OCI-LY7 (cell line): Measurements from ENCODE around the gene ATP2A2.
"Not testable (repeated sequence)": the region's sequence is repeated elsewhere in the genome, so short reads cannot be mapped to it uniquely, and the experiment has no call there.

ENCODE experiments used
- EZH2phosphoT487 ChIP-seq: fragments of 200-600 bp; sonication (generic); IDR thresholded peaks from 2 replicates; pipeline ENCODE4 v1.6.1; 2018; ENCODE audit warnings: low read depth, borderline replicate concordance, mild to moderate bottlenecking, mixed run types, antibody characterized with exemption, low read length, moderate library complexity, mixed read lengths
- TF ChIP-seq, protein P1 (sequence below): fragments of 200-600 bp; sonication (generic); conservative IDR thresholded peaks from 2 replicates; pipeline ENCODE4 v1.5.1; 2014; ENCODE audit warnings: mild to moderate bottlenecking, antibody characterized with exemption, low read length, moderate library complexity, mixed read lengths

DNA sequence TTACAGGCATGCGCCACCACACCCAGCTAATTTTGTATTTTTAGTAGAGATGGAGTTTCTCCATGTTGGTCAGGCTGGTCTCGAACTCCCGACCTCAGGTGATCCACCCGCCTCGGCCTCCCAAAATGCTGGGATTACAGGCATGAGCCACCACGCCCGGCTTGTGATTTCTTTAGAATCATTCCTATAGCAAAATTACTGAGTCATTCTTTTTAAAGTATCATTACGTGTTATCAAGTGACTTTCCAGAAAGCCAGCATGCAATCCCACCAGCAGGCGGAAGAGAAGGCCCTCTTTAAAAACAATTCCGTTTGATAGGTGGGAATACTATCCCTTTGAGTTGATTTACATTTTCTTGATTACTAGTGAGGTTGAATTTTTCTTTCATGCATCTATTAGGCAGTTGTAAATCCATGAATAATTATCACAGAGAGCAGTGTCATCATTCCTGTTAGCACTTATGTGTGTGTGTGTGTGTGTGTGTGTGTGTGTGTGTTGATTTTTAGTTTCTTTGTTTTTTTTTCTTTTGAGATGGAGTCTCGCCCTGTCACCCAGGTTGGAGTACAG lies 25.1 kb upstream of the ATP2A2 start:
- TF ChIP-seq, protein P1, sequence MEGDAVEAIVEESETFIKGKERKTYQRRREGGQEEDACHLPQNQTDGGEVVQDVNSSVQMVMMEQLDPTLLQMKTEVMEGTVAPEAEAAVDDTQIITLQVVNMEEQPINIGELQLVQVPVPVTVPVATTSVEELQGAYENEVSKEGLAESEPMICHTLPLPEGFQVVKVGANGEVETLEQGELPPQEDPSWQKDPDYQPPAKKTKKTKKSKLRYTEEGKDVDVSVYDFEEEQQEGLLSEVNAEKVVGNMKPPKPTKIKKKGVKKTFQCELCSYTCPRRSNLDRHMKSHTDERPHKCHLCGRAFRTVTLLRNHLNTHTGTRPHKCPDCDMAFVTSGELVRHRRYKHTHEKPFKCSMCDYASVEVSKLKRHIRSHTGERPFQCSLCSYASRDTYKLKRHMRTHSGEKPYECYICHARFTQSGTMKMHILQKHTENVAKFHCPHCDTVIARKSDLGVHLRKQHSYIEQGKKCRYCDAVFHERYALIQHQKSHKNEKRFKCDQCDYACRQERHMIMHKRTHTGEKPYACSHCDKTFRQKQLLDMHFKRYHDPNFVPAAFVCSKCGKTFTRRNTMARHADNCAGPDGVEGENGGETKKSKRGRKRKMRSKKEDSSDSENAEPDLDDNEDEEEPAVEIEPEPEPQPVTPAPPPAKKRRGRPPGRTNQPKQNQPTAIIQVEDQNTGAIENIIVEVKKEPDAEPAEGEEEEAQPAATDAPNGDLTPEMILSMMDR, result not testable (repeated sequence)
- TF ChIP-seq EZH2phosphoT487, result not testable (repeated sequence)
